H9 (cell line): Measurements from ENCODE around the gene TMEM134. TPM values are rescaled to one million over a fixed set of nuclear protein-coding genes. Genes with fewer than 3 reads are reported as not detected.

Experiments
- DNase-seq: peaks from one replicate; pipeline ENCODE4 v3.0.0-alpha.2; 2017
- H2AFZ ChIP-seq: one replicate; pipeline ENCODE4 v1.6.1; 2013; ENCODE audit warnings: mild to moderate bottlenecking, low read length, control low read depth, moderate library complexity
- H2AK5ac ChIP-seq: 2 replicates; pipeline ENCODE4 v1.6.1; 2013; ENCODE audit warnings: low read length, control low read depth, mixed read lengths; ENCODE audit not compliant: insufficient read length
- H2BK120ac ChIP-seq: one replicate; pipeline ENCODE4 v1.6.1; 2013; ENCODE audit warnings: low read depth, mild to moderate bottlenecking, low read length, control low read depth, inconsistent platforms; ENCODE audit not compliant: poor library complexity, severe bottlenecking
- H2BK12ac ChIP-seq: 2 replicates; pipeline ENCODE4 v1.6.1; 2013; ENCODE audit warnings: low read length, control low read depth, mixed read lengths, low read depth; ENCODE audit not compliant: insufficient read length
- H2BK15ac ChIP-seq: 2 replicates; pipeline ENCODE4 v1.6.1; 2013; ENCODE audit warnings: low read depth, low read length, control low read depth
- H2BK20ac ChIP-seq: one replicate; pipeline ENCODE4 v1.6.1; 2013; ENCODE audit warnings: low read depth, mild to moderate bottlenecking, low read length, control low read depth, inconsistent platforms; ENCODE audit not compliant: poor library complexity, severe bottlenecking
- H2BK5ac ChIP-seq: 2 replicates; pipeline ENCODE4 v1.6.1; 2013; ENCODE audit warnings: low read length, control low read depth, mixed read lengths; ENCODE audit not compliant: insufficient read length
- H3K14ac ChIP-seq: 2 replicates; pipeline ENCODE4 v1.6.1; 2013; ENCODE audit warnings: low read length, control low read depth; ENCODE audit not compliant: insufficient read depth
- H3K18ac ChIP-seq: 2 replicates; pipeline ENCODE4 v1.6.1; 2013; ENCODE audit warnings: low read depth, mild to moderate bottlenecking, mixed read lengths, low read length, control low read depth; ENCODE audit not compliant: insufficient read length
- H3K23ac ChIP-seq: 2 replicates; pipeline ENCODE4 v1.6.1; 2013; ENCODE audit warnings: low read length, control low read depth, mixed read lengths, low read depth; ENCODE audit not compliant: insufficient read length
- H3K23me2 ChIP-seq: 2 replicates; pipeline ENCODE4 v1.6.1; 2013; ENCODE audit warnings: low read depth, mild to moderate bottlenecking, mixed read lengths, low read length, control low read depth; ENCODE audit not compliant: insufficient read length, poor library complexity, severe bottlenecking
- H3K27ac ChIP-seq: 2 replicates; pipeline ENCODE4 v1.5.1; 2013; ENCODE audit warnings: low read length, control low read depth, mixed read lengths, low read depth; ENCODE audit not compliant: insufficient read length
- H3K27me3 ChIP-seq: 2 replicates; pipeline ENCODE4 v1.6.1; 2013; ENCODE audit warnings: low read length, control low read depth, inconsistent platforms; ENCODE audit not compliant: insufficient read depth
- H3K4ac ChIP-seq: 2 replicates; pipeline ENCODE4 v1.6.1; 2013; ENCODE audit warnings: low read depth, mild to moderate bottlenecking, control low read depth, inconsistent platforms, low read length, moderate library complexity
- H3K4me1 ChIP-seq: 2 replicates; pipeline ENCODE4 v1.6.1; 2013; ENCODE audit warnings: low read length, control low read depth, inconsistent platforms; ENCODE audit not compliant: insufficient read depth
- H3K4me2 ChIP-seq: 2 replicates; pipeline ENCODE4 v1.6.1; 2013; ENCODE audit warnings: low read length, control low read depth, mixed read lengths; ENCODE audit not compliant: insufficient read length, insufficient read depth
- H3K56ac ChIP-seq: 2 replicates; pipeline ENCODE4 v1.6.1; 2013; ENCODE audit warnings: low read depth, mild to moderate bottlenecking, mixed read lengths, low read length, control low read depth; ENCODE audit not compliant: insufficient read length
- H3K79me1 ChIP-seq: 2 replicates; pipeline ENCODE4 v1.6.1; 2013; ENCODE audit warnings: low read depth, mild to moderate bottlenecking, moderate library complexity, low read length, control low read depth, inconsistent platforms; ENCODE audit not compliant: insufficient read depth, poor library complexity, severe bottlenecking
- H3K79me2 ChIP-seq: 2 replicates; pipeline ENCODE4 v1.6.1; 2013; ENCODE audit warnings: low read length, control low read depth, inconsistent platforms; ENCODE audit not compliant: insufficient read depth
- H3K9ac ChIP-seq: 2 replicates; pipeline ENCODE4 v1.6.1; 2013; ENCODE audit warnings: low read length, control low read depth, mixed read lengths; ENCODE audit not compliant: insufficient read length; ENCODE audit errors: extremely low read depth
- H3K9me3 ChIP-seq: one replicate; pipeline ENCODE4 v1.6.1; 2013; ENCODE audit warnings: low read depth, low read length, inconsistent platforms; ENCODE audit not compliant: control insufficient read depth
- H3T11ph ChIP-seq: one replicate; pipeline ENCODE4 v1.6.1; 2013; ENCODE audit warnings: mild to moderate bottlenecking, low read length, control low read depth, inconsistent platforms
- H4K20me1 ChIP-seq: one replicate; pipeline ENCODE4 v1.6.1; 2013; ENCODE audit not compliant: control insufficient read depth, insufficient read length, insufficient read depth
- H4K5ac ChIP-seq: 2 replicates; pipeline ENCODE4 v1.6.1; 2013; ENCODE audit warnings: low read depth, mild to moderate bottlenecking, mixed read lengths, low read length, control low read depth; ENCODE audit not compliant: insufficient read length
- H4K8ac ChIP-seq: replicated peaks from 2 replicates; pipeline ENCODE4 v1.6.1; 2013; ENCODE audit warnings: low read length, control low read depth, mixed read lengths, low read depth; ENCODE audit not compliant: insufficient read length
- H4K91ac ChIP-seq: 2 replicates; pipeline ENCODE4 v1.6.1; 2013; ENCODE audit warnings: low read depth, mild to moderate bottlenecking, moderate library complexity, mixed read lengths, low read length, control low read depth; ENCODE audit not compliant: insufficient read length
- H3K27ac Mint-ChIP-seq, 3 experiments: 2 replicates in 2 of 3; 3 replicates in 1 of 3; pipeline ENCODE4 v1.8.0; 2020 to 2021; ENCODE audit warnings: mixed read lengths in 3 of 3, mild to moderate bottlenecking in 1 of 3, moderate library complexity in 1 of 3
- H3K27me3 Mint-ChIP-seq: 2 replicates; pipeline ENCODE4 v1.8.0; 2021; ENCODE audit warnings: low read depth, mild to moderate bottlenecking, moderate library complexity, mixed read lengths
- H3K36me3 Mint-ChIP-seq, 3 experiments: 2 replicates in 2 of 3; 3 replicates in 1 of 3; pipeline ENCODE4 v1.8.0; 2020 to 2021; ENCODE audit warnings: low read depth in 3 of 3, mixed read lengths in 3 of 3; ENCODE audit not compliant: insufficient read depth in 1 of 3
- H3K4me1 Mint-ChIP-seq, 2 experiments: 2 replicates each; pipeline ENCODE4 v1.8.0; 2020; ENCODE audit warnings: mixed read lengths in 2 of 2
- H3K4me3 Mint-ChIP-seq, 2 experiments: 2 replicates in 1 of 2; 3 replicates in 1 of 2; pipeline ENCODE4 v1.8.0; 2020 to 2021; ENCODE audit warnings: mild to moderate bottlenecking in 2 of 2, mixed read lengths in 2 of 2, moderate library complexity in 1 of 2
- H3K9me3 Mint-ChIP-seq, 2 experiments: 2 replicates in 1 of 2; 3 replicates in 1 of 2; pipeline ENCODE4 v1.8.0; 2020; ENCODE audit warnings: mild to moderate bottlenecking in 2 of 2, mixed read lengths in 2 of 2, moderate library complexity in 1 of 2
- CTCF ChIP-seq: fragments of 200-600 bp; sonication (generic); conservative IDR thresholded peaks from 3 replicates; pipeline ENCODE4 v1.8.0; 2021; ENCODE audit warnings: antibody characterized with exemption, mild to moderate bottlenecking
- WGBS: extraction: QIAGEN DNeasy Blood & Tissue Kit; methylation state at CpG from one replicate; pipeline ENCODE4 v1.1.7; 2013; ENCODE audit warnings: missing lambda C conversion rate, low lambda C conversion rate, mixed read lengths; ENCODE audit not compliant: insufficient read length; ENCODE audit errors: extremely low coverage; 5-methylcytosine and 5-hydroxymethylcytosine counted together
- total RNA-seq: library from RNA; stranded (reverse); gene quantifications from 2 replicates; pipeline ENCODE4 v1.2.1, GENCODE V29; 2021

The TMEM134 gene
- total RNA-seq, 1 experiment from 2014 or later: 53.6 TPM

- Mint-ChIP-seq H3K4me1 (peaks cover 0 to 9% of the 10 kb centered on the region in 2 experiments; a peak in 2 of 4 replicates), H3K9me3 (no peaks in the 10 kb centered on the region), H3K27ac (no peak overlapping the region), H3K36me3 (peaks cover 5 to 23% (median 10%) of the 10 kb centered on the region in 3 experiments), H3K4me3 (no peak overlapping the region), H3K27me3 (peaks cover 10% of the 10 kb centered on the region)
- H3T11ph ChIP-seq: no peak overlapping the region
- no peak overlapping the region for H2BK20ac ChIP-seq
- no peak overlapping the region for H3K23ac ChIP-seq
- H2BK15ac ChIP-seq: no peak overlapping the region
- no peaks in the 10 kb centered on the region for H3K4me1 ChIP-seq
- no peak overlapping the region for H3K14ac ChIP-seq
- H4K5ac ChIP-seq: no peak overlapping the region
- DNase-seq: no peak
- no peaks in the 10 kb centered on the region for H4K20me1 ChIP-seq
- TF ChIP-seq CTCF: no peak
- no peak overlapping the region for H3K56ac ChIP-seq
- H3K4ac ChIP-seq: no peak overlapping the region
- no peak overlapping the region for H3K27ac ChIP-seq
- H3K79me1 ChIP-seq: no peaks in the 10 kb centered on the region
- no peak overlapping the region for H2AK5ac ChIP-seq
- H3K9ac ChIP-seq: no peak overlapping the region
- H2AFZ ChIP-seq: no peak overlapping the region
- H3K18ac ChIP-seq: no peak overlapping the region
- no peaks in the 10 kb centered on the region for H3K27me3 ChIP-seq
- no peaks in the 10 kb centered on the region for H3K9me3 ChIP-seq
- peaks cover 12% of the 10 kb centered on the region for H3K23me2 ChIP-seq
- no peak overlapping the region for H4K91ac ChIP-seq
- no peak overlapping the region for H4K8ac ChIP-seq
- no CpG with 5 or more reads among the region's 26 CpGs for WGBS
- H3K4me2 ChIP-seq: no peak overlapping the region
- H2BK5ac ChIP-seq: no peak overlapping the region
- H3K79me2 ChIP-seq: no peaks in the 10 kb centered on the region
- H2BK120ac ChIP-seq: no peak overlapping the region
- no peak overlapping the region for H2BK12ac ChIP-seq
Measured at GRCh38 chr11:67499808-67500483, 30.9 kb upstream of the TMEM134 start.
